Cardiac muscle cell (in vitro differentiated cells and primary cell): ENCODE results near the gene FOXP4. TPM values are rescaled to one million over a fixed set of nuclear protein-coding genes. Genes with fewer than 3 reads are reported as not detected.

ENCODE experiments used
- DNase-seq, 2 donors: peaks; one replicate each; pipeline versions ENCODE4 v3.0.0 to v3.0.0-alpha.2; 2010 to 2017; ENCODE audit warnings: low read depth in 1 of 2, low spot score in 1 of 2
- H3K27ac ChIP-seq: fragments of 200-600 bp; sonication (generic); 2 replicates; pipeline ENCODE4 v1.5.1; 2016
- H3K27me3 ChIP-seq: fragments of 200-600 bp; sonication (generic); 2 replicates; pipeline ENCODE4 v1.6.0; 2016; ENCODE audit warnings: control low read depth
- H3K36me3 ChIP-seq: fragments of 200-600 bp; sonication (generic); 2 replicates; pipeline ENCODE4 v1.5.1; 2016; ENCODE audit warnings: control low read depth
- H3K4me1 ChIP-seq: fragments of 200-600 bp; sonication (generic); 2 replicates; pipeline ENCODE4 v1.8.1; 2017; ENCODE audit warnings: low read depth, mild to moderate bottlenecking, mixed run types
- H3K4me3 ChIP-seq: fragments of 200-600 bp; sonication (generic); 2 replicates; pipeline ENCODE4 v1.5.1; 2016; ENCODE audit warnings: mild to moderate bottlenecking
- H3K9me3 ChIP-seq: fragments of 200-600 bp; sonication (generic); 2 replicates; pipeline ENCODE4 v1.5.1; 2017; ENCODE audit warnings: low read depth, mild to moderate bottlenecking, control low read depth
- CTCF ChIP-seq: IDR thresholded peaks from 2 replicates; pipeline ENCODE4 v1.5.1; 2012; ENCODE audit warnings: low read depth, mild to moderate bottlenecking, low read length
- polyA plus RNA-seq: library from polyadenylated mRNA; unstranded; fragments of >200 nt; fragmentation: Nextera tagmentation; extraction: Ambion mirVana; gene quantifications from 2 replicates; pipeline ENCODE4 v1.2.1, GENCODE V29; 2016
- total RNA-seq: library from RNA; depleted of rRNA; stranded (reverse); fragments of >200 nt; gene quantifications from 2 replicates; pipeline ENCODE4 v1.2.3, GENCODE V29; 2016

The FOXP4 gene
- total and polyA plus RNA-seq, 2 experiments from 2014 or later = 29.0 to 42.5 TPM

DNA sequence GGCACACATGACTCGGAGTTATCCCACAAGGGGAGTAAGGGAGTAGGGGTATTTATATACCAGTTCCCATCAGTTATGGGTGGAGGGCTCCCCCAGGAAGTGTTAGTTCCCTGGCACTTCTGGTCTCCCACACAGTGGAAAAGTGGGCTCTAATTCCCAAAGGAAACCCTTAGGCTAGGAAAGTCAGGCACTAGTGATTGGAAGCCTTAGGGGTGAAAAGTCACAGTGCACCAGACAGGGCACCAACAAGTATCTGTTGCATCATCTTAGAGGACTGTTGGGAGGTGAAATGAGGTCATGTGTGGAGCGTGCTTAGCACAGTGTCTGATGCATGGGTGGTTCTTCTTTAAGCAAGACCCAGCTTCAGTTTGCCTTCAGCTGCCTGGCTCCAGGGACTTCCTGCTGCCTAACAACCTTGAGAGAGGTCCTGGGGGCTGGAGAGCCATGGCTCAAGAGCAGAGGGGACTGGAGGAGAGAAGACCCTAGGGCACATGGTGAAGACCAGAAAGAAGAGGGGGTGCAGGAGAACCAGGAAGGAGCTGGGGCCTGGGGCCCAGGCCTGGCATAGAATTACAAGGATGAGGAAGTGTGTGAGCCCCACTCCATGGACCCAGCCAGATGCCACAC is 7.5 kb upstream of the FOXP4 start:
- peak in 1 of 2 donors; percentile 32 for DNase-seq
- no peak for TF ChIP-seq CTCF
- no peak overlapping the region for H3K4me3 ChIP-seq
- H3K27ac ChIP-seq = no peak overlapping the region
- H3K27me3 ChIP-seq = peaks cover 9% of the 10 kb centered on the region
- H3K9me3 ChIP-seq = no peaks in the 10 kb centered on the region
- no peaks in the 10 kb centered on the region for H3K4me1 ChIP-seq
- no peaks in the 10 kb centered on the region for H3K36me3 ChIP-seq

DNA sequence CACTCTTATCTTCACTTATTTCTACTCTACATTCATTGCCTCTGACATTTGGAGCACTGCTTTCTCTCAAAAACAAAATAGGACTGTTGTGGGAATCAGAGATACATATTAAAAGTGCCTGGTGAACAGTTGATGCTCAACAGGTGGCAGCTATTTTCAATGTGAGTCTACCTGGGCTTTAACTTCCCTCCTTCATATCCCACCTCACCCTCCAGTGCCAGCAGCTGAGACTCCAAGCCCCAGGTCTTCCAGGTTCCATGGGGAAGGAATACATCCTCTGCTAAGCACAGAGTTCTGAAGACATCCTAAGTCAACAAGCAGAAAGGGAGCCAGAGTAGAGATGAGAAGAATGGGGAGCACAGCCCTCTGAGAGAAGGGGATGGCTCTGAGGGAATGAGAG is 7.0 kb upstream of the FOXP4 start:
- peaks cover 15% of the 10 kb centered on the region for H3K27me3 ChIP-seq
- H3K36me3 ChIP-seq = no peaks in the 10 kb centered on the region
- peaks cover 3% of the 10 kb centered on the region for H3K4me1 ChIP-seq
- H3K27ac ChIP-seq = no peak overlapping the region
- H3K4me3 ChIP-seq = no peak overlapping the region
- H3K9me3 ChIP-seq = no peaks in the 10 kb centered on the region
- DNase-seq = no peak
- TF ChIP-seq CTCF = no peak

GRCh38 chr6:41541364-41541763 is 4.8 kb upstream of the FOXP4 start:
- Histone ChIP-seq H3K4me1 (peaks cover 9% of the 10 kb centered on the region), H3K27ac (no peak overlapping the region), H3K36me3 (no peaks in the 10 kb centered on the region), H3K27me3 (peaks cover 21% of the 10 kb centered on the region), H3K4me3 (no peak overlapping the region), H3K9me3 (no peaks in the 10 kb centered on the region)
- TF ChIP-seq CTCF = no peak
- DNase-seq = no peak

DNA sequence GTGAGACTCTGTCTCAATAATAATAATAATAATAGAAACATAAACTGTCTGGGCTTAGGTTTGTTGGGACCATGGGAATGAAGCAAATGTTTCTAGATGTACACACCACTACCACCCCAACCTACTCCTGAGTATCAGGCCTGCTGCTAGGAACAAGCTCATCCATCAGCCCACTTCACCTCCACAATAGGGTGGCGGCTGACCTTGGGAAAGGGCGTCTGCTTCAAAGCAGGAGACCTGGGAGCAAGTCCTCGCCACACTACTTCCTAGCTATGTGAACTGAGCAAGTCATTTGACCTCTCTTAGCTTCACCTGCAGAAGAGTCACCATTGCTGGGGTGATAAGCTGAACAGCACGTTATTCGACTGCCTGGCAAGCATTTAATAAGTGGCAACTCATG is 3.1 kb upstream of the FOXP4 start:
- H3K27me3 ChIP-seq = peaks cover 21% of the 10 kb centered on the region
- no peaks in the 10 kb centered on the region for H3K9me3 ChIP-seq
- DNase-seq = no peak
- no peak overlapping the region for H3K4me3 ChIP-seq
- H3K36me3 ChIP-seq = no peaks in the 10 kb centered on the region
- TF ChIP-seq CTCF = no peak
- H3K27ac ChIP-seq = no peak overlapping the region
- H3K4me1 ChIP-seq = peaks cover 9% of the 10 kb centered on the region

DNA sequence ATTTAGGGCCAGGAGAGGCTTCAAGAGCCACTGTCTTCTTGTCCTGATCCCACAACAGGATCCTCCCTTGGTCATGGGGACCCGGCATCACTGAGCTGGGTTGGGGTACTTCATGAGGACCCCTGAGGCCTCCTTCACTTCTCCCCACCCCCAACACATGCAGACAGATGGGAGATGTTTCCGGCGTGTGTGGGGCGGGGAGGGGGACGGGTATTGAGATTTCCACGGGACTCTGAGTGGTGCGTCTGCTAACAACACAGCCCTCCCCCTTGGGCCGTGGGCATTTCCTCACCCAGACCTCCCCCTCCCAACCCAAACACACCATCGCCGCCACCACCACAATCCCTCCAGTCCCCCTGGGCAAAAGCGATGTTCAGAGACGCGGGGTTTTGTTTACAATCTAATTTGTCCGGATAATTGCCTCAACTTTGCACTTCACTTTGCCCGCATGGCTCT is 906 bp upstream of the FOXP4 start:
- no peaks in the 10 kb centered on the region for H3K9me3 ChIP-seq
- H3K36me3 ChIP-seq = no peaks in the 10 kb centered on the region
- H3K27me3 ChIP-seq = peaks cover 20% of the 10 kb centered on the region
- H3K4me3 ChIP-seq = peak overlapping the region; percentile 97
- no peak for DNase-seq
- TF ChIP-seq CTCF = no peak
- H3K27ac ChIP-seq = no peak overlapping the region
- peaks cover 20% of the 10 kb centered on the region for H3K4me1 ChIP-seq
